ENCODE data around the gene PRPF6.
"Not testable (repeated sequence)": the region's sequence is repeated elsewhere in the genome, so short reads cannot be mapped to it uniquely, and the experiment has no call there.

Gene PRPF6

GRCh38 chr20:63973636-63974401 is 7.1 kb upstream of the PRPF6 start:
- DNase-seq (ENCODE audit: low read depth in 3 of 3): peak; percentile 58 to 74 (median 60)

GRCh38 chr20:63974402-63975200 is 6.3 kb upstream of the PRPF6 start:
- DNase-seq (ENCODE audit: low read depth in 3 of 3): no peak

- DNase-seq (ENCODE audit: low read depth in 3 of 3): not testable (repeated sequence)
Observed at GRCh38 chr20:63976511-63976910, 4.4 kb upstream of the PRPF6 start.

GRCh38 chr20:63976980-63977738 is 3.8 kb upstream of the PRPF6 start:
- no peak for DNase-seq (ENCODE audit: low read depth in 3 of 3)

GRCh38 chr20:63977739-63978276 is 3.1 kb upstream of the PRPF6 start:
- peak in 2 of 3 experiments; percentile 52 to 59 for DNase-seq (ENCODE audit: low read depth in 3 of 3)

- DNase-seq (ENCODE audit: low read depth in 3 of 3): peak in 1 of 3 experiments; percentile 74
Observed at GRCh38 chr20:63978319-63979228, 2.4 kb upstream of the PRPF6 start.

GRCh38 chr20:63979229-63979556 is 1.7 kb upstream of the PRPF6 start:
- no peak for DNase-seq (ENCODE audit: low read depth in 3 of 3)

GRCh38 chr20:63979557-63980316 is 1.2 kb upstream of the PRPF6 start, which contains the start of gene SAMD10:
Gene SAMD10, minus strand, starts transcription at chr20:63979642. Its CDS starts 175 bp downstream, at chr20:63979467.
- peak; percentile 64 to 91 (median 67) for DNase-seq (ENCODE audit: low read depth in 3 of 3)

GRCh38 chr20:63980317-63980805 is 571 bp upstream of the PRPF6 start:
- no peak for DNase-seq (ENCODE audit: low read depth in 3 of 3)

- no peak for DNase-seq (ENCODE audit: low read depth in 3 of 3)
Observed at GRCh38 chr20:63982937-63983336, 2.0 kb downstream of the PRPF6 start.

- no peak for DNase-seq (ENCODE audit: low read depth in 3 of 3)
Observed at GRCh38 chr20:64000906-64001305, 20.0 kb downstream of the PRPF6 start.

GRCh38 chr20:64001607-64002011 is 20.7 kb downstream of the PRPF6 start:
- DNase-seq (ENCODE audit: low read depth in 3 of 3): no peak

GRCh38 chr20:64003960-64004725 is 23.2 kb downstream of the PRPF6 start:
- DNase-seq (ENCODE audit: low read depth in 3 of 3): no peak

GRCh38 chr20:64005394-64005793 is 24.5 kb downstream of the PRPF6 start:
- DNase-seq (ENCODE audit: low read depth in 3 of 3): no peak

- no peak for DNase-seq (ENCODE audit: low read depth in 3 of 3)
Observed at GRCh38 chr20:64006490-64006889, 25.6 kb downstream of the PRPF6 start.

GRCh38 chr20:64006902-64007301 is 26.0 kb downstream of the PRPF6 start:
- no peak for DNase-seq (ENCODE audit: low read depth in 3 of 3)

- DNase-seq (ENCODE audit: low read depth in 3 of 3): no peak
Observed at GRCh38 chr20:64009811-64010387, 29.0 kb downstream of the PRPF6 start.

- no peak for DNase-seq (ENCODE audit: low read depth in 3 of 3)
Observed at GRCh38 chr20:64010711-64011237, 29.8 kb downstream of the PRPF6 start.

- no peak for DNase-seq (ENCODE audit: low read depth in 3 of 3)
Observed at GRCh38 chr20:64011366-64011779, 30.4 kb downstream of the PRPF6 start.
